Cardiac fibroblast (primary cell): Measurements from ENCODE around the gene SLC7A5.
"Not testable (repeated sequence)": the region's sequence is repeated elsewhere in the genome, so short reads cannot be mapped to it uniquely, and the experiment has no call there.

Experiments used
- DNase-seq, 2 donors: peaks; one replicate each; pipeline versions ENCODE4 v3.0.0 to v3.0.0-alpha.2; 2010; ENCODE audit warnings: low read depth in 2 of 2
- H3K4me3 ChIP-seq, 2 donors: replicated peaks in 1 of 2; 1 replicate in 1 of 2; 2 replicates in 1 of 2; pipeline ENCODE4 v1.5.1; 2011; ENCODE audit warnings: low read depth in 2 of 2, low read length in 2 of 2, mild to moderate bottlenecking in 2 of 2, moderate library complexity in 1 of 2
- TF ChIP-seq, protein P1 (sequence below): IDR thresholded peaks from one replicate; pipeline ENCODE4 v1.5.1; 2011; ENCODE audit warnings: low read depth, mild to moderate bottlenecking, low read length, inconsistent platforms

Gene SLC7A5

DNA sequence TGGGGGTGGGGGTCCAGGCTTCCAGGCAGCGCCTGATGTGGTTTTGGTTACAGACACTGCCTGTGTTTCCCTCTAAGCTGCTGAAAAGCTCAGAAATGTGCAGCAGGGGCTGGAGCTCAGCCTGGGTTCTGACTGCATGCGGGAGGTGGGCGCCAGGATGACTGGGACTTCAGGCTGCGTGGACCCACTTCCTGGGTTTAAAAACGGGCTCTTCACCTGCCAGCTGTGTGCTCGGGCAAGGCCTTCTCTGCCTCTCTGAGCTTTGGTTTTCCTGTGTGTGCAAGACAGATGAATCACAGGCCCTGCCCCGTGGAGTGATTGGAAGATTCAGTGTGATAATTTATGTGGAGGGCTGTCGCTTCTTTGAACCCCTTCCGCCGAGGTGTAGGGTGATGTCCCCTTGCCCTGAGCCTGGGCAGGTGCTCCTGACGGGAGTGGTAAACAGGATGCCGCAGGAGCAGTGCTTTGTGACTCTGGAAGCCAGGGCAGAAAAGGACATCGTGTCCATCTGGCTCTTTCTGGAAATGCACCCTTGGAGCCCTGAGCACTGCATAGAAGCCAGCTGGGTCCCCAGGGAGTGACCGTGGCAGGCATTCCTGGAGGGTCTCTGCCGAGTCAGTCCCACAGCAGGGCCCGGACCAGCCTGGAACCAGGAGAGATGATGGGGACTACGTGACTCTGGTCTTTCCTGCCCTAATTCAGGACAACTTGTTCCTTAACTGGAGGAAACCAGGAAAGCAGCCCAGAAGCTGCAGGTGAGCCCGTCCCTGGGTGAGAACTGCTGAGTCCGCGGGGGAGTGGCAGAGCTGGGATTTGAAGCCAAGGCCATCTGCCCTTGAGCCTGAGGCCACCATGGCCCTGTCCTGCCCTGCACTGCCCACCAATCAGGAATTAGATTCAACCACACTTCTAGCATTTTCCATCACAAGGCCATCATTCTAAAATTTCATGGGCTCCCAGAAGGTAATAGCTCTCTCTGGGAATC, 28.5 kb upstream of the SLC7A5 start:
- no peak for DNase-seq
- H3K4me3 ChIP-seq = no peak overlapping the region

DNA sequence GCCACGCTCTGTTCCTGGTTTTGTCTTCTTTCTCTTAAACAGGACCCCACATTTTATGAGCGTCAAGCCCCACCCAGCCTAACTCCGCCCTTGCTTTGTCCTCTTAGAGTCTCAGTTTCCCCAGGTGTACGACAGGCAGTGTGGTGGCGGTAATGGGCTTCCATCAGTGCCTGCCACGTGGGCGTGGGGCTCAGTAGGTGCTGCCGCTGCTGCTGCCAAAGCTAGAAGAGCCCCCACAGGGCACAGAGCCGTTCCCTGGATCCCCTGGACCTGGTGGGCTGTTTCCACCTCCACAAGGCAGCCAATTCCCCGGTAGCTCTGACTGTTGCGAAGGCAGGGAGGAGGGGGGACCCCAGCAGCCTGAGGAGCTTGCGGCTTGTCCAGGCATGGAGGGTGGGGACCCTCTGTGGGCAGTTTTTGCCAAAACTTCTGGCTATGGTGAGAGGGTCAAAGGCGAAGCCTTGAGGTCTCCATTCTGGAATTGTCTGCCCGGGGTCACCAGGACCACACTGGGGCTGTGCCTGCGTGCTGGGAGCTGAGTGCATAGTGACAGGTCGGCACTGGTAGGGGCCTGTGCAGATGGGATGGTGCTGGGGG, 27.7 kb upstream of the SLC7A5 start:
- not testable (repeated sequence) for DNase-seq

More for the DNA sequence above, 28.5 kb upstream of the SLC7A5 start:
- TF ChIP-seq, protein P1, sequence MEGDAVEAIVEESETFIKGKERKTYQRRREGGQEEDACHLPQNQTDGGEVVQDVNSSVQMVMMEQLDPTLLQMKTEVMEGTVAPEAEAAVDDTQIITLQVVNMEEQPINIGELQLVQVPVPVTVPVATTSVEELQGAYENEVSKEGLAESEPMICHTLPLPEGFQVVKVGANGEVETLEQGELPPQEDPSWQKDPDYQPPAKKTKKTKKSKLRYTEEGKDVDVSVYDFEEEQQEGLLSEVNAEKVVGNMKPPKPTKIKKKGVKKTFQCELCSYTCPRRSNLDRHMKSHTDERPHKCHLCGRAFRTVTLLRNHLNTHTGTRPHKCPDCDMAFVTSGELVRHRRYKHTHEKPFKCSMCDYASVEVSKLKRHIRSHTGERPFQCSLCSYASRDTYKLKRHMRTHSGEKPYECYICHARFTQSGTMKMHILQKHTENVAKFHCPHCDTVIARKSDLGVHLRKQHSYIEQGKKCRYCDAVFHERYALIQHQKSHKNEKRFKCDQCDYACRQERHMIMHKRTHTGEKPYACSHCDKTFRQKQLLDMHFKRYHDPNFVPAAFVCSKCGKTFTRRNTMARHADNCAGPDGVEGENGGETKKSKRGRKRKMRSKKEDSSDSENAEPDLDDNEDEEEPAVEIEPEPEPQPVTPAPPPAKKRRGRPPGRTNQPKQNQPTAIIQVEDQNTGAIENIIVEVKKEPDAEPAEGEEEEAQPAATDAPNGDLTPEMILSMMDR = no peak

DNA sequence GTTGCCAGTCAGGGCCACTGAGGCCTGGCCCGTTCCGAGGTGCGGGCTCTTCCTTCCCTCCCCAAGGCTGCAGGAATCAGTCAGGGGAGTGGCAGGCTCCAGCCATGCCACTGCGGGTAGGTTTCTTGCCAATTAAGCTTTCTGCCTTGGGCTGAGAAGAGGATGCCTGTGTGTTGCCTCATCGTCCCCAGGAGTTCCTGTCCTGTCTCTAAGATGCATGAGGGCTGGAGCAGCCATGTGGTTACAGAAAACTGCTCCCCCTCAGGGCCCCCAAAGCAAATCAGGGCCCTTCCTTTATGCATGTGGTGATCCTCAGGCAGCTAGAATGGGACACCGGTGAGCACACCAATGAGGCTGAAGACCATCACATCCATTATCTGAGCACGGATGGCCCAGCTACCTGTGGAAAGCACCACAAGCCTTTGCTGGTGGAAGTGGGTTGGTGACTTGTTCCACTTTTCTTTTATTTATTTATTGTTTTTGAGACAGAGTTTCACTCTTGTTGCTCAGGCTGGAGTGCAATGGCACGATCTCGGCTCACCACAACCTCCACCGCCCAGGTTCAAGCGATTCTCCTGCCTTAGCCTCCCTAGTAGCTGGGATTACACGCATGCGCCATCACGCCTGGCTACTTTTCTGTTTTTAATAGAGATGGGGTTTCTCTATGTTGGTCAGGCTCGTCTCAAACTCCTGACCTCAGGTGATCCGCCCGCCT, 27.0 kb upstream of the SLC7A5 start:
- not testable (repeated sequence) for H3K4me3 ChIP-seq, DNase-seq

More for the DNA sequence above, 27.7 kb upstream of the SLC7A5 start:
- H3K4me3 ChIP-seq = not testable (repeated sequence)

DNA sequence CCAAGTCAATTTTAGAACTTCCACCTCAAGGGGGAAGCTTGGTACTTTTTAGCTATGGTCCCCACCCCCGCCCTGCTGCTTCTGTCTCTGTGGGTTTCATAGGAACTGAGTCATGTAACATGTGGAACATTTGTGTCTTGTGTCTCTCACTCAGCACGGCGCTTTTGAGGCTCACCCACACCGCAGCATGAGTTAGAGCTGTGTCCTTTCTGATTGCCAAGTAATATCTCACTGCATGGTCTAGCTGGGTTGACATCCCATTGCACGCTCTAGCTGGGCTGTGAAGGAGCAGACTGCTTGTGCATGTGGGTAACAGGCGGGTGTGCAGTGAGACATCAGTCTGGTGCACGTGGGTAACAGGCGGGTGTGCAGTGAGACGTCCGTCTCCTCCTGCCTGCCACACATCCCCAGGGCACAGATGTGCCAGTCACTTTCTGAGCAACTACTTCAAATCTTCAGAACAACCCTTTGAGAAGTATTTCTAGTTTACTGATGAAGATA, 26.4 kb upstream of the SLC7A5 start:
- TF ChIP-seq, protein P1 = no peak
- no peak overlapping the region for H3K4me3 ChIP-seq
- peak in 1 of 2 donors; percentile 57 for DNase-seq

DNA sequence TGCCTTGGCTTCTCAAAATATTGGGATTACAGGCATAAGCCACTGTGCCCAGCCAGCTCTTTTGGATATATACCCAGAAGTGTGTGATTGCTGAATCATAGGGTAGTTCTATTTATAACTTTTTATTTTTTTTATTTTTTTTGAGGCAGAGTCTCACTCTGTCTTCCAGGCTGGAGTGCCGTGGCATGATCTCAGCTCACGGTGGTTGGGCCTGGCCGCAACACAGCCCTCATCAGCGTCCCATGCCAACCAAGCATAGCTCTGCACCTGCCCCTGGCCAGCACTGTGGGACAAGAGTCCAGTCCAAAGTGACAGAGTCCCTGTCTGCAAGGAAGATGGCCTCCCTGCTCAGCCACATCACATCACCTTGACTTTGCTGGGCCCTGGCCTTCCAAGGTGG, 24.7 kb upstream of the SLC7A5 start:
- H3K4me3 ChIP-seq = not testable (repeated sequence)
- peak in 1 of 2 donors; percentile 26 for DNase-seq

DNA sequence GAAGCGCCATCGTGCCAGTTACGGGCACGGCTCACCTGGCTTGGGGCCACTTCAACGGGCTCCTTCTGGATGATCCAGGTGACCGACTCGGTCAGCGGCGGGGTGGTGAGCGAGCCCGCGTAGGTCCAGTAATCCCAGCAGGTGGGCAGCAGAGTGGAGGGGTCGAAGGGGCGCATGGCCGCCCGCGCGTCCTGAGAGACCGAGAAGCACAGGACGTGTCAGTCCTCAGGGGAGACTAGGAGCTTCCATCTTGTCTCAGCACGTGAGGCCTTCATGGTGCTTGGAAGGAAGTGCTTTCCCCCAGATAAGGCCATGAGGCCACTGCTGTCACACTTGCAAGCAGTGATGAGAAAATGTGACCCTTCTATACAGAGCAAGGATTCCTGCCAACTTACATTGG, 22.5 kb upstream of the SLC7A5 start:
- DNase-seq = no peak
- H3K4me3 ChIP-seq = no peak overlapping the region
- TF ChIP-seq, protein P1 = no peak

DNA sequence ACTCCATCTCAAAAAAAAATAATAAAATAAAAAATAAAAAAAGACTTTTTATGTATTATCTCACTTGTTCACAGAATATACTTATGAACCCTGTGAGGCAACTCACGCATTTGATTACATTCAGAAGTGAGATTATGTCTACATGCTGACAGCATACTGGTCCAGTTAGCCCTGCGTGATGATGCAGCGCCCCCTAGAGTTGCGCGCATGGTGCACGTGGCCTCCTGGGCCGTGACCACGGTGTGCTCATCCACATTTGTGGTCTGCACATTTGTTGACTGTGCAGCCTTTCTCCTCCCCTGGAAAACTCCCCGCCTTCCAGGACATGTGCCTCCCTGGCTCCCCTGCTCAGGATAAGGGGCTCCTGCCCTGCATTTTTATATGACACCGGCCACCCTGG, 20.5 kb upstream of the SLC7A5 start:
- TF ChIP-seq, protein P1 = peak; percentile 19
- not testable (repeated sequence) for H3K4me3 ChIP-seq, DNase-seq

DNA sequence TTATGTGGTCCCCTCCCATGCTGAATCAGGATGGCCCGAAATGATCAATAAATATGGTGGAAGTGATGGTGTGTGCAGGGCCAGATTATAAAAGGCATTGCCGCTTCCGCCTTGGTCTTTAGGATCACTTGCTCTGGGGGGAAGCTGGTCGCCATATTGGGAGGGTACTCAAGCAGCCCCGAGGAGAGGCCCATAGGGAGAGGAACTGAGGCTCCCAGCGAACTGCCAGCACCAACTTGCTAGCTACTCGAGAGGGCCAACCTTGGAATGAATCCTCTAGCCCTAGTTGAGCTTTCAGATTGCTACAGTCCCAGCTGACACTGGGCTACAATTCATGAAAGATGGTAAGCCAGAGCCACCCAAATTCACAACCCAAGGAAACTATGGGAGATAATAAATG, 19.0 kb upstream of the SLC7A5 start:
- not testable (repeated sequence) for H3K4me3 ChIP-seq, DNase-seq

DNA sequence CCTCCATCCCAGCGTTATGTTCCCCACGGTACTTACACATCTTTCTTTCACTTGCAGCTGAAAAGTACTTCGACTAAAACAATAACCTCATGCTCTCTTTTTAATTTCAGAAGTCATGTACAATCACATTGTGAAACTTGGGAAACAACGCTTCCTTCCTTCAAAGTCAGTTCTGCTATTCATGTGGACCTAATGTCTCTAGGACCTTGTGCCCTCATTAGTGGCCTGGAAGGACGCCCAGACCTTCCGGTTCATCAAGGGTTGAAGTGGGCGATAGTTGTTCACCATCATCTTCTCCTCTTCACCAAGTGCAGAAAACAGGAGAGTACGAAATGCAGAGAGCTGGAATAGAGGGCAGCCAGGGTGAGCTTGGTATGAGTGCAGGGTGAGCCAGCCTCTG, 18.6 kb upstream of the SLC7A5 start:
- H3K4me3 ChIP-seq, DNase-seq: not testable (repeated sequence)

DNA sequence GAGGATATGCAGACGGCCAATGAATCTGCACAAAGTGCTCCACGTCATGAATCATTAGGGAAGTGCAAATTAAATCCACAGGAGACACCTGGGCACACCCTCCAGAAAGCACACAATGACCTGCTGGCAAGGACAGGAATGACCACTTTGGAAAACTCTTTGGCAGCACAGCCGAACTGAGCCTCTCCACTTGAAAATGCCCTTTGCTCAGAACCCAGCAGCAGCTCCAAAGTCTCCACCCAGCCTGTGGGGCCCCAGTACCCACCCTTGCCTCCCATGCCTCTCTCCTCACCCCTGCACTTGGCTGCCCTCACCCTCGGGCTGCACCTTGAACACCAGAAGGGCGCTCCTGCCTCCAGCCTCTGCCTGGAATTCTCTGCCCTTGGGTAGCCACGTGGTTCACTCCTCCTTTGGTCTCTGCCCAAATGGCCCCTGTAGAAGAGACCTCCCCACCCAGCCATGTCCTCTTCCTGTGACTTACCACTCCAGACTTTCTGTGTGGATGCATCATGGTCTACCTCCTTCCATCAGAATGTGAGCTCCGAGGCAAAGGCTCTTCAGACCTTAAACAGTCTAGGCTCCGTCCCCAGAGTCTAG, 16.2 kb upstream of the SLC7A5 start:
- DNase-seq, H3K4me3 ChIP-seq: not testable (repeated sequence)
